Liver (tissue), 9 donors: Measurements from ENCODE around the gene NPW. TPM values are rescaled to one million over a fixed set of nuclear protein-coding genes. Genes with fewer than 3 reads are reported as not detected.
"Not testable (repeated sequence)": the region's sequence is repeated elsewhere in the genome, so short reads cannot be mapped to it uniquely, and the experiment has no call there.

Source experiments
- DNase-seq: peaks from one replicate; pipeline ENCODE4 v3.0.0-alpha.2; 2017; ENCODE audit warnings: low spot score
- H3K27ac ChIP-seq, 2 donors: one replicate each; pipeline ENCODE4 v1.7.0; 2013; ENCODE audit warnings: inconsistent platforms in 2 of 2, low read length in 2 of 2, control low read depth in 1 of 2, low read depth in 1 of 2, mild to moderate bottlenecking in 1 of 2
- H3K27me3 ChIP-seq, 4 donors: one replicate each; pipeline versions ENCODE4 v1.6.1 to v1.7.0; 2013; ENCODE audit warnings: low read length in 3 of 4, inconsistent platforms in 1 of 4, mild to moderate bottlenecking in 1 of 4, moderate library complexity in 1 of 4; ENCODE audit not compliant: control insufficient read depth in 4 of 4, insufficient read depth in 4 of 4
- H3K36me3 ChIP-seq, 4 donors: one replicate each; pipeline versions ENCODE4 v1.6.1 to v1.7.0; 2013; ENCODE audit warnings: low read length in 3 of 4, mild to moderate bottlenecking in 3 of 4, low read depth in 1 of 4, moderate library complexity in 1 of 4; ENCODE audit not compliant: control insufficient read depth in 4 of 4, insufficient read depth in 3 of 4
- H3K4me1 ChIP-seq, 4 donors: one replicate each; pipeline versions ENCODE4 v1.6.1 to v1.7.0; 2013; ENCODE audit warnings: low read length in 3 of 4, mild to moderate bottlenecking in 3 of 4, moderate library complexity in 1 of 4; ENCODE audit not compliant: control insufficient read depth in 4 of 4, insufficient read depth in 4 of 4
- H3K4me3 ChIP-seq, 3 donors: one replicate each; pipeline versions ENCODE4 v1.6.1 to v1.7.0; 2013; ENCODE audit warnings: low read length in 3 of 3, control low read depth in 1 of 3, low read depth in 1 of 3, mild to moderate bottlenecking in 1 of 3
- H3K9ac ChIP-seq, 2 donors: one replicate each; pipeline ENCODE4 v1.7.0; 2013; ENCODE audit warnings: low read length in 2 of 2, mild to moderate bottlenecking in 2 of 2, moderate library complexity in 2 of 2, control low read depth in 1 of 2, low read depth in 1 of 2
- H3K9me3 ChIP-seq, 4 donors: one replicate each; pipeline versions ENCODE4 v1.6.1 to v1.7.0; 2013; ENCODE audit warnings: low read length in 3 of 4; ENCODE audit not compliant: control insufficient read depth in 4 of 4
- EGR1 ChIP-seq, 2 donors: IDR thresholded peaks; 2 replicates each; pipeline ENCODE4 v1.6.1; 2016 to 2018; ENCODE audit warnings: antibody characterized with exemption in 2 of 2, low read depth in 2 of 2
- FOXA1 ChIP-seq: IDR thresholded peaks from 2 replicates; pipeline ENCODE4 v1.6.1; 2016; ENCODE audit warnings: antibody characterized with exemption
- FOXA2 ChIP-seq: IDR thresholded peaks from 2 replicates; pipeline ENCODE4 v1.6.1; 2016; ENCODE audit warnings: antibody characterized with exemption
- GABPA ChIP-seq, 2 donors: IDR thresholded peaks in 1 of 2; conservative IDR thresholded peaks in 1 of 2; 2 replicates each; pipeline ENCODE4 v1.6.1; 2016; ENCODE audit warnings: antibody characterized with exemption in 2 of 2, mild to moderate bottlenecking in 1 of 2, moderate library complexity in 1 of 2
- HNF4A ChIP-seq, 2 donors: conservative IDR thresholded peaks; 2 replicates each; pipeline ENCODE4 v1.6.1; 2016; ENCODE audit warnings: antibody characterized with exemption in 2 of 2, mild to moderate bottlenecking in 2 of 2
- HNF4G ChIP-seq: IDR thresholded peaks from 2 replicates; pipeline ENCODE4 v1.6.1; 2016; ENCODE audit warnings: antibody characterized with exemption
- JUND ChIP-seq, 2 donors: IDR thresholded peaks; 2 replicates each; pipeline ENCODE4 v1.6.1; 2016; ENCODE audit warnings: antibody characterized with exemption in 2 of 2
- NR2F2 ChIP-seq: IDR thresholded peaks from 2 replicates; pipeline ENCODE4 v1.6.1; 2016; ENCODE audit warnings: antibody characterized with exemption
- RAD21 ChIP-seq, 2 donors: IDR thresholded peaks; 2 replicates each; pipeline ENCODE4 v1.6.1; 2016; ENCODE audit warnings: antibody characterized with exemption in 2 of 2, mild to moderate bottlenecking in 2 of 2
- RXRA ChIP-seq, 2 donors: IDR thresholded peaks; 2 replicates each; pipeline ENCODE4 v1.6.1; 2017 to 2018; ENCODE audit warnings: antibody characterized with exemption in 2 of 2, mild to moderate bottlenecking in 1 of 2
- SP1 ChIP-seq: IDR thresholded peaks from 2 replicates; pipeline ENCODE4 v1.6.1; 2018; ENCODE audit warnings: antibody characterized with exemption, mild to moderate bottlenecking
- TAF1 ChIP-seq: conservative IDR thresholded peaks from 2 replicates; pipeline ENCODE4 v1.6.1; 2016; ENCODE audit warnings: antibody characterized with exemption, mild to moderate bottlenecking
- YY1 ChIP-seq: IDR thresholded peaks from 2 replicates; pipeline ENCODE4 v1.6.1; 2016; ENCODE audit warnings: antibody characterized with exemption, mild to moderate bottlenecking
- WGBS: extraction: QIAGEN DNeasy Blood & Tissue Kit; methylation state at CpG from one replicate; pipeline ENCODE4 v1.1.7; 2013; 5-methylcytosine and 5-hydroxymethylcytosine counted together
- polyA plus RNA-seq, 2 donors: library from polyadenylated mRNA; stranded (reverse) in 1 of 2; unstranded in 1 of 2; fragments of 200-250 nt in 1 of 2; fragments of >200 nt in 1 of 2; fragmentation: Nextera tagmentation in 1 of 2; extraction: Ambion mirVana in 1 of 2; gene quantifications; one replicate each; pipeline versions ENCODE4 v1.2.1 to v1.2.3, GENCODE V29; 2013 to 2015
- total RNA-seq, 2 donors: library from RNA; depleted of rRNA; stranded (reverse); fragments of >200 nt; gene quantifications; one replicate each; pipeline ENCODE4 v1.2.3, GENCODE V29; 2014
- TF ChIP-seq, protein P1 (sequence below): IDR thresholded peaks from 2 replicates; pipeline ENCODE4 v1.6.1; 2016; ENCODE audit warnings: antibody characterized with exemption
- TF ChIP-seq, protein P2 (sequence below): IDR thresholded peaks from 2 replicates; pipeline ENCODE4 v1.6.1; 2016; ENCODE audit warnings: antibody characterized with exemption
- TF ChIP-seq, protein P3 (sequence below): fragments of 150-350 bp; IDR thresholded peaks from 2 replicates; pipeline ENCODE4 v1.5.1; 2017; ENCODE audit warnings: improper control_type of control experiment, low read depth, low read length; ENCODE audit not compliant: missing input control
- TF ChIP-seq, protein P4 (sequence below): IDR thresholded peaks from 2 replicates; pipeline ENCODE4 v1.6.1; 2016; ENCODE audit warnings: antibody characterized with exemption, mild to moderate bottlenecking
- TF ChIP-seq, protein P5 (sequence below): IDR thresholded peaks from 2 replicates; pipeline ENCODE4 v1.6.1; 2016; ENCODE audit warnings: antibody characterized with exemption
- donor health status: healthy.
- donor health status: healthy.
- donor health status: healthy.
- donor health status: healthy.
- donor health status: healthy.

Gene NPW
- total and polyA plus RNA-seq, 4 donors = 1.3 to 20.6 (median 9.1) TPM

DNA sequence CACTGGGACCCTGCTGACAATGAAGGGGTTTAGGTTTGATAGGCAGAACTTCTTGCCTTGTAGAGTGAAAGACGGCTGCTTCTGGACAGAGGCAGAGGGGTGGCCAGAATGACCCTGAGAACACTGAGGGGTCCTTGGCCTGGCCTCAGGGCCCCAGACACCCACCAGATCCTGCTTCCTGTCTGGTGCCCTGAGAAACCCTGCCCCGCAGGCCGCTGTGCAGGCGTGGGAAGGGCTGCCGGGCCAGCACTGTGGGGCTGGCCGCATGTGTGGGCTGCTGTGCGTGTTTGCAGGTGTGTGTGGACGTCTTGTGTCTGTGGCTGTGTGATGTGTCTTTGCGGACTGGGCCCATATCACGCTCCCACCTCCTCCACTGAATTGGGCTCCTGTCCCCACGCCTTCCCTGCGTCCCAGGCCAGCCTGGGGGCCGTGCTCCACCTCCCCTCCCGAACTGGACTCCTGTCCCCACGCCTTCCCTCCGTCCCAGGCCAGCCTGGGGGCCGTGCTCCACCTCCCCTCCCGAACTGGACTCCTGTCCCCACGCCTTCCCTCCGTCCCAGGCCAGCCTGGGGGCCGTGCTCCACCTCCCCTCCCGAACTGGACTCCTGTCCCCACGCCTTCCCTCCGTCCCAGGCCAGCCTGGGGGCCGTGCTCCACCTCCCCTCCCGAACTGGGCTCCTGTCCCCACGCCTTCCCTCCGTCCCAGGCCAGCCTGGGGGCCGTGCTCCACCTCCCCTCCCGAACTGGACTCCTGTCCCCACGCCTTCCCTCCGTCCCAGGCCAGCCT lies 14.5 kb downstream of the NPW start:
- H3K27ac ChIP-seq = peak overlapping the region; percentile 93 to 98
- not testable (repeated sequence) for H3K9me3 ChIP-seq, DNase-seq, H3K27me3 ChIP-seq, H3K36me3 ChIP-seq
- peak overlapping the region; percentile 26 to 53 (median 34) for H3K4me3 ChIP-seq
- WGBS = 16% methylated on average over 16 of the region's 32 CpGs
- H3K4me1 ChIP-seq = peaks cover 20 to 87% (median 62%) of the 10 kb centered on the region in 4 donors
- peak overlapping the region; percentile 57 to 81 for H3K9ac ChIP-seq
- TF ChIP-seq EGR1 (IDR thresholded peaks at IDR 0.05; ENCODE audit: low read depth in 2 of 2) (peak in 1 of 2 donors; percentile 41), HNF4A (conservative IDR thresholded peaks at IDR 0.05) (peak; percentile 36 to 66), SP1 (peak; percentile 81), RXRA (IDR thresholded peaks at IDR 0.05) (peak; percentile 32 to 52), YY1 (peak; percentile 54), RAD21 (IDR thresholded peaks at IDR 0.05) (peak in 1 of 2 donors; percentile 7)

DNA sequence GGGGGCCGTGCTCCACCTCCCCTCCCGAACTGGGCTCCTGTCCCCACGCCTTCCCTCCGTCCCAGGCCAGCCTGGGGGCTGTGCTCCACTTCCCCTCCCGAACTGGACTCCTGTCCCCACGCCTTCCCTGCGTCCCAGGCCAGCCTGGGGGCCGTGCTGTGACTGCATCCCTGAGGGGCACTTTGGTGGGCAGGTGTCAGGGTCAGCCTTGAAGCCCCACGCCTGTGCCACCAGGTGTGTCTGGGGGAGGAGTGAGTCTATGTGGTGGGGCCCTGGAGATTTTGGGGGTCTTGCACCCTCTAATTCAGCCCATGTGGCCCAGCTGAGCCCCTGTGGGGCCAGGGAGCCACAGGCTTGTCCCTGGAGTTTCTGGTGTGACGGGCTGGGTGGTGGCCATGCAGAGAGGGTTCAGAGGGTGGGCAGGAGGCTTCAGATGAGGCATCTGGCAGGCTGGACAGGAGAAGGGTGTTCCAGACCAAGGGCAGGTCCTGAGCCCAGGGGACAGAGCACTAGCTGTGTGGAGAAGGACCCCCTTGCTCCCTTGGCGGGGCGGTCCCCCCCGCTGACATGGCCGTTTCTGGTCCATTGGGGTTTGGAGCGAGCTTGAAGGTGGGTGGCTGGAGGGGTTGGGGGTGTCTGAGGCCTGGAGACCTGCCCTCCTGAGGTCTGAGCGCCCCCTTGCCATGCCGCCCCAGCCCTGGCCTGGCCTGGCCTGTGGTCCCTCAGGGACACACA lies 15.3 kb downstream of the NPW start:
- H3K36me3 ChIP-seq = peaks cover 0 to 2% (median 0%) of the 10 kb centered on the region in 4 donors
- no peak for DNase-seq
- peak overlapping the region; percentile 51 to 77 for H3K9ac ChIP-seq
- no peaks in the 10 kb centered on the region for H3K9me3 ChIP-seq
- peaks cover 20 to 87% (median 60%) of the 10 kb centered on the region in 4 donors for H3K4me1 ChIP-seq
- peak overlapping the region; percentile 42 to 69 (median 48) for H3K4me3 ChIP-seq
- WGBS = 33% methylated on average over 15 of the region's 17 CpGs
- no peaks in the 10 kb centered on the region for H3K27me3 ChIP-seq
- TF ChIP-seq HNF4A (conservative IDR thresholded peaks at IDR 0.05) (peak; percentile 48 to 51), FOXA2 (no peak), NR2F2 (no peak), YY1 (peak; percentile 26), SP1 (peak; percentile 58), HNF4G (no peak), JUND (IDR thresholded peaks at IDR 0.05) (no peak), RAD21 (IDR thresholded peaks at IDR 0.05) (no peak), FOXA1 (no peak), RXRA (IDR thresholded peaks at IDR 0.05) (peak in 1 of 2 donors; percentile 3), TAF1 (no peak), EGR1 (IDR thresholded peaks at IDR 0.05; ENCODE audit: low read depth in 2 of 2) (no peak), GABPA (IDR thresholded peaks at IDR 0.05 in 1 of 2, conservative IDR thresholded peaks at IDR 0.05 in 1 of 2) (no peak)
- TF ChIP-seq, protein P1, sequence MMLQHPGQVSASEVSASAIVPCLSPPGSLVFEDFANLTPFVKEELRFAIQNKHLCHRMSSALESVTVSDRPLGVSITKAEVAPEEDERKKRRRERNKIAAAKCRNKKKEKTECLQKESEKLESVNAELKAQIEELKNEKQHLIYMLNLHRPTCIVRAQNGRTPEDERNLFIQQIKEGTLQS = no peak
- TF ChIP-seq, protein P2, sequence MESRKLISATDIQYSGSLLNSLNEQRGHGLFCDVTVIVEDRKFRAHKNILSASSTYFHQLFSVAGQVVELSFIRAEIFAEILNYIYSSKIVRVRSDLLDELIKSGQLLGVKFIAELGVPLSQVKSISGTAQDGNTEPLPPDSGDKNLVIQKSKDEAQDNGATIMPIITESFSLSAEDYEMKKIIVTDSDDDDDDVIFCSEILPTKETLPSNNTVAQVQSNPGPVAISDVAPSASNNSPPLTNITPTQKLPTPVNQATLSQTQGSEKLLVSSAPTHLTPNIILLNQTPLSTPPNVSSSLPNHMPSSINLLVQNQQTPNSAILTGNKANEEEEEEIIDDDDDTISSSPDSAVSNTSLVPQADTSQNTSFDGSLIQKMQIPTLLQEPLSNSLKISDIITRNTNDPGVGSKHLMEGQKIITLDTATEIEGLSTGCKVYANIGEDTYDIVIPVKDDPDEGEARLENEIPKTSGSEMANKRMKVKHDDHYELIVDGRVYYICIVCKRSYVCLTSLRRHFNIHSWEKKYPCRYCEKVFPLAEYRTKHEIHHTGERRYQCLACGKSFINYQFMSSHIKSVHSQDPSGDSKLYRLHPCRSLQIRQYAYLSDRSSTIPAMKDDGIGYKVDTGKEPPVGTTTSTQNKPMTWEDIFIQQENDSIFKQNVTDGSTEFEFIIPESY = no peak
- TF ChIP-seq, protein P3, sequence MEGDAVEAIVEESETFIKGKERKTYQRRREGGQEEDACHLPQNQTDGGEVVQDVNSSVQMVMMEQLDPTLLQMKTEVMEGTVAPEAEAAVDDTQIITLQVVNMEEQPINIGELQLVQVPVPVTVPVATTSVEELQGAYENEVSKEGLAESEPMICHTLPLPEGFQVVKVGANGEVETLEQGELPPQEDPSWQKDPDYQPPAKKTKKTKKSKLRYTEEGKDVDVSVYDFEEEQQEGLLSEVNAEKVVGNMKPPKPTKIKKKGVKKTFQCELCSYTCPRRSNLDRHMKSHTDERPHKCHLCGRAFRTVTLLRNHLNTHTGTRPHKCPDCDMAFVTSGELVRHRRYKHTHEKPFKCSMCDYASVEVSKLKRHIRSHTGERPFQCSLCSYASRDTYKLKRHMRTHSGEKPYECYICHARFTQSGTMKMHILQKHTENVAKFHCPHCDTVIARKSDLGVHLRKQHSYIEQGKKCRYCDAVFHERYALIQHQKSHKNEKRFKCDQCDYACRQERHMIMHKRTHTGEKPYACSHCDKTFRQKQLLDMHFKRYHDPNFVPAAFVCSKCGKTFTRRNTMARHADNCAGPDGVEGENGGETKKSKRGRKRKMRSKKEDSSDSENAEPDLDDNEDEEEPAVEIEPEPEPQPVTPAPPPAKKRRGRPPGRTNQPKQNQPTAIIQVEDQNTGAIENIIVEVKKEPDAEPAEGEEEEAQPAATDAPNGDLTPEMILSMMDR = no peak
- TF ChIP-seq, protein P4, sequence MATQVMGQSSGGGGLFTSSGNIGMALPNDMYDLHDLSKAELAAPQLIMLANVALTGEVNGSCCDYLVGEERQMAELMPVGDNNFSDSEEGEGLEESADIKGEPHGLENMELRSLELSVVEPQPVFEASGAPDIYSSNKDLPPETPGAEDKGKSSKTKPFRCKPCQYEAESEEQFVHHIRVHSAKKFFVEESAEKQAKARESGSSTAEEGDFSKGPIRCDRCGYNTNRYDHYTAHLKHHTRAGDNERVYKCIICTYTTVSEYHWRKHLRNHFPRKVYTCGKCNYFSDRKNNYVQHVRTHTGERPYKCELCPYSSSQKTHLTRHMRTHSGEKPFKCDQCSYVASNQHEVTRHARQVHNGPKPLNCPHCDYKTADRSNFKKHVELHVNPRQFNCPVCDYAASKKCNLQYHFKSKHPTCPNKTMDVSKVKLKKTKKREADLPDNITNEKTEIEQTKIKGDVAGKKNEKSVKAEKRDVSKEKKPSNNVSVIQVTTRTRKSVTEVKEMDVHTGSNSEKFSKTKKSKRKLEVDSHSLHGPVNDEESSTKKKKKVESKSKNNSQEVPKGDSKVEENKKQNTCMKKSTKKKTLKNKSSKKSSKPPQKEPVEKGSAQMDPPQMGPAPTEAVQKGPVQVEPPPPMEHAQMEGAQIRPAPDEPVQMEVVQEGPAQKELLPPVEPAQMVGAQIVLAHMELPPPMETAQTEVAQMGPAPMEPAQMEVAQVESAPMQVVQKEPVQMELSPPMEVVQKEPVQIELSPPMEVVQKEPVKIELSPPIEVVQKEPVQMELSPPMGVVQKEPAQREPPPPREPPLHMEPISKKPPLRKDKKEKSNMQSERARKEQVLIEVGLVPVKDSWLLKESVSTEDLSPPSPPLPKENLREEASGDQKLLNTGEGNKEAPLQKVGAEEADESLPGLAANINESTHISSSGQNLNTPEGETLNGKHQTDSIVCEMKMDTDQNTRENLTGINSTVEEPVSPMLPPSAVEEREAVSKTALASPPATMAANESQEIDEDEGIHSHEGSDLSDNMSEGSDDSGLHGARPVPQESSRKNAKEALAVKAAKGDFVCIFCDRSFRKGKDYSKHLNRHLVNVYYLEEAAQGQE = peak; percentile 45
- TF ChIP-seq, protein P5, sequence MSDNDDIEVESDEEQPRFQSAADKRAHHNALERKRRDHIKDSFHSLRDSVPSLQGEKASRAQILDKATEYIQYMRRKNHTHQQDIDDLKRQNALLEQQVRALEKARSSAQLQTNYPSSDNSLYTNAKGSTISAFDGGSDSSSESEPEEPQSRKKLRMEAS = no peak
- peak overlapping the region; percentile 91 to 98 for H3K27ac ChIP-seq
